NCI-H2107 treated with DMSO at 0.1 percent for 48 hours (cell line): ENCODE data around the gene CYP1A2.
"Not testable (repeated sequence)": the region's sequence is repeated elsewhere in the genome, so short reads cannot be mapped to it uniquely, and the experiment has no call there.

Experiments used
- DNase-seq: peaks from one replicate; lab custom pipeline; 2025; ENCODE audit not compliant: unreplicated experiment; lab: John Stamatoyannopoulos, UW

CYP1A2 gene

DNA sequence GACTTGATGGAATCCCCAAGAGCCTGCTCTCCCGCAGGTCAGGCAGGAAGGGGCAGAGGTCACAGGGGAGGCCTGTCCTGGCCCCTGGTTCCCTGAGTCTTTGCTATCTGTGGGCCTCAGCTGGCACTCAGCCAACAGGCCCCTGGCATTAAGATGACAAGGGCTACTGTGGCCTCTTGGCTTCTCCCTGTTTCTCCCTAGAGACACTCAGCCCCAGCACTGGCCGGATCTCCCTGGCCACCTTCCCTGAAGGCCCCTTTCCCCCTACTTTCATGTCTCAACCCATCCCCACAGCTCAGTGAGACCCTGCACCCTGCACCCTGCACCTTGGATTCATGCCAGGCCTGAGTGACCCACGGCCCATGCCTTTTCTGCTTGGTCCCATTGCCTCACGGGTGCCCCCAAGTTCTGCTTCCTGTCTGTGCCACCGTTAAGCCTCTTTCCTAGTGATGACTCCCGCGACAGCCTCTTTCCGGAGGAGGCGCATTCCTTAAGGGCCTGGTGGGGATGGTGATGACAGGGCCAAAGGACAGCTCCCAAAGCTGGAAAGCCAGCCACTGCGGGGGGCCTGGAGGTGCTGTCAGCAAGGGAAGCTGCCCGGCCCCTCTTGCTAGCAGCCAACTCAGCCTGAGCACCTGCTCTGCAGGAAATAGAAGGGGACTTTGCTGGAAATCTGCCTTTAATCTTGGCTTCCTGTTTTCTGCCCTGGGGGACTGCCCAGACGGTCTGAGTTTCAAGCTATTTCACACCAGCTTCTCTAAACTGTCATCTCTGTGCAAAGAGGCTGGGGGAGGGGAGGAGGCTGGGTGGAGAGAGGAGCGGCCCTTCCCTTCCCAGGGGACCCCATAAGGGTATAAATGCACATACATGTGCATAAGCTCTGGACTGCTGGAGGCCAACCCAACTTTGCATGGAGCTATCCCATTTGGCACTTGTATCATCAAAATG, 28.4 kb downstream of the CYP1A2 start:
- DNase-seq: no peak

DNA sequence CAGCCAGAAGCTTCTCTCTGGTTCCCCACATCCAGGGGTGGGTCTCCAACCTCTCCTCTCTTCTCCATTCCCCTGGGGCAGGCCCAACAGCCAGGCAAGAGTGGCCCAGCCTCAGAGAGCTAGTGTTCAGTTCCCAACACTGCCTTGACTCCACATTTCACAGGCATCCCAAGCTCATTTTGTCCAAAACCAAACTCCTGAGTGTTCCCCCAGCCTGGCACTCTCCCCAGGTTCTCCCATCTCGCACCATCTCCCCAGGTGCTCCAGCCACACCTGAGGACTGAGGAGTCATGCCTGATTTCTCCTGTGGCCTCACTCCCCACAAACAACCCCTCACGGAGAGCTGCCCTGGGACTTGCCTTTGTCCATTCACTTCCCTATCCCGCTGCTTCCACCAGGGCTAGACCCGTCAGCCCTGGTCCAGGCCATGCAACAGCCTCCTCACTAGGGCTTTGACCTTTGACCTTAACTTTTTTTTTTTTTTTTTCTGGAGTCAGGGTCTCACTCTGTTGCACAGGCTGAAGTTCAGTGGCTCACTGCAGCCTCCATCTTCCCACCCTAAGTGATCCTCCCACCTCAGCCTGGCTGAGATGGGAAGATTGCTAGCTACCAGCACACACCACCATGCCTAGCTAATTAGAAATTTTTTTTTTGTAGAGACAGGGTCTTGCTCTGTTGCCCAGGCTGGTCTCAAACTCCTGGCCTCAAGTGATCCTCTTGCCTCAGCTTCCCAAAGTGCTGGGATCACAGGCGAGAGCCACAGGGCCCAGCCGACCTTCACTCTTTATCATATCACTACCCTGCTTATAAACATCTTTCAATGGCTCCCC, 29.3 kb downstream of the CYP1A2 start:
- no peak for DNase-seq

DNA sequence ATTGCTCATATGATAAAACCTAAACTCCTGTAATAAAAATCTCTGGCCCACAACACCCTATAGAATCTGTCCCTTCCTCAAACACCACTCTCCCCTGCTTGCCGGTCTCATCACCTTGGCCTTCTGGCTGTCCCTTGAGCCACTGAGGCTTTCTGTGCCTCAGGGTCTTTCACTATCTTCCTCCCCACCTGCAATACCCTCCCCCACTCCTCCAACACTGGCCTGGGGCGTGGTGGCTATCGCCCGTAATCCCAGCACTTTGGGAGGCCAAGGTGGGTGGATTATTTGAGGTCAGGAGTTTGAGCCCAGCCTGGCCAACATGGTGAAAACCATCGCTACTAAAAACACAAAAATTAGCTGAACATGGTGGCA, 29.9 kb downstream of the CYP1A2 start:
- no peak for DNase-seq

DNA sequence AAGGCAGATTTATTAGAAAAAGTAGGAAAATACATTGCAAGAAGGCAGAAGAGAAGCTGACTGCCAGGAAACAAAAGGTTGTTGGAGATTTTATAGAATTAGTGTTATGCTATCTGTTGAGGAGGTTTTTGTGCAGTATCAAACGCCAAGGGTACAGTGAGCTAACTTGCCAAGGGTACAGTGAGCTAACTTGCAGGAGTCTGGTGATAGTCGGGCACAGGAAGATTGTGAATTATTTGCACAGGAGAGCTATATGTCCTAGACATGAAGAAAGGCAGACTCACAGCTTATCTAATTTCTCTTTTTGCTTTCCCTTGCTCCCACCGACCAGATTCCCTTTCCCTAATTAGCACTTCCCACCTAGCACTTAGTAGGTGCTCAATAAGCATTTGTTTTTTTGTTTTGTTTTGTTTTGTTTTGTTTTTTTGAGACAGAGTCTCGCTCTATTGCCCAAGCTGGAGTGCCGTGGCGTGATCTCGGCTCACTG, 30.6 kb downstream of the CYP1A2 start:
- no peak for DNase-seq

DNA sequence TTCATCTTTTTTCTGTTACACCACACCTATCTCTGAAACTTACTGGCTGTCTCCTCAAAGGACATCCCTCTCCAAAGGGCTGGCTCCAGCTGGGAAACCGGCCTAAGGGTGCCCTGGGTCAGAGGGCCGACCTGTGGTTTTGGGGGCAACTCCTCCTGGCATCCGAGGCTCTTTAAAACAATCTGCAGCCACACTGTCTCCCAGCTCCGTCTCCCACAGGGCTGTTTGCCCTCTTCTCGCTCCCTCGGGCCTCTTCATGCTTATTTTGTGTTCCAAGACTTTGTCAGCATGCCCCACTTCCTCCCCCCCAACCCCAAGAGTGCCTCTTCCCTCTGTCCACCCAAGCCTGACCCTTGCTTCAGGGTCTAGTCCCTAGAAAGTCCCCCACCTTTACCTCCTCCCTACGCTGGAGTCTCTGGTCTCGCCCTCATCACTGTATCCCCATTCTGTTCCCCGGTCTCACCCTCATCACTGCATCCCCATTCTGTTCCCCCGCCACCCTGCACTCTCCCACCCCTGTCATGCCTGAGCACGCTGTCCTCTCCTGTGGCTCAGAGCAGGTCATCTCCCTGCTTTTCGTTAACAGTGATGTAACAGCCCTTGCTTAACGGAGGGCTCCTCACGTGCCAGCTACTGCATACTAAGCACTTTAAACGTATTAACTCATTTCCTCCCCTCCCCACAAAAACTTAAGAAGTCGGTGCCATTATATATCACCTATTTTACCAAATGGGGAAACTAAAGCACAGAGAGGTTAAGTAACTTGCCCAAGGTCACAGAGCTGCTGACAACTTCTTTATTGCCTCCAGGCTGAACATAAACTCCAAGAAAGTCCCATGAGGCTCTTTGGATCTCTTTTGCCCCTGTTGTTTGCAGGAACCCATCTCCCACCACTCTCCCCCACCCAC, 32.1 kb downstream of the CYP1A2 start:
- DNase-seq: no peak

DNA sequence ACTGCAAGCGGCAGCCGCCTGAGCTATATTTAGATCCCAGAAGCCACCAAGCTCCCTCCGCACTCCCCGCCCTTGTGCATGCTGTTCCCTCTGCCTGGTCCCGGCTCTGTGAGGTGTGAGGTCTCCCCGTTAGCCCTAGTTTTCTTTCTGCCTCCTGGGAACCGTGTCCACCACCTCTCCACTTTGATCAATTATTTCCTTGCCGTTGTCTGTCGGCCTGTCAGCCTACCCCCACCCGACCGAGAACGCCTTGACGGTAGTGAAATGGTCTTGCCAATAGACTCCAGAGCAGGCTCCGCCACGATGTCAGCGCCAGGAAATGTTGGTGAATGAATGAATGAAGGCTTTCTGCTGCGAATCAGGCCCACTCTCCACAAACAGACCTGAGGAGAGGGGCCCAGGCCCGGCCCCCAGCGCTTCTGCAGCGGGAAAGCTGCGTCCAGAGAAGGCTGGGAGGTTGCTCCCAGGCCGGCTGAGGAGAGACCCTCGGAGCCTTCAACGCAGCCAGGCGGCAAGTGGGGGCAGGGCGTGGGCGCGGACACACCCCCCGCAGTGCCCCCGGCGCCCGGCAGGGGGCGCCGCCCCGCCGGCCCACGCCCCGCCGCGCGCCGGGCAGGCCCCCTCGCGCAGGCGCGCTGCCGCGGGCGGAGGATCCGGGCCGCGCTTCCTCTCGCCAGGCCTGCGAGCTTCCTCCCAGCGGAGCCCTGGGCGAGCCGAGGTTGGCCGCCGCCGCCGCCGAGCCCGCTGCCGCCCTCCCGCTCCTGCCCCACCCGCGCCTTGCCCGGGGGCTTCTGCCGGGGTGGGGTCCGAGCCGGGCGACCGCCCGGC, 33.0 kb downstream of the CYP1A2 start, which contains the start of gene CSK:
TSS of gene CSK (plus strand) at position 650 of the 828 bp plus-strand sequence. CDS start 16,218 bp downstream, outside the sequence.
- no peak for DNase-seq

- DNase-seq: no peak
These were observed 33.8 kb downstream of the CYP1A2 start for GRCh38 chr15:74782259-74783071.

- DNase-seq: no peak
These were observed 34.6 kb downstream of the CYP1A2 start for GRCh38 chr15:74783072-74783807.

DNA sequence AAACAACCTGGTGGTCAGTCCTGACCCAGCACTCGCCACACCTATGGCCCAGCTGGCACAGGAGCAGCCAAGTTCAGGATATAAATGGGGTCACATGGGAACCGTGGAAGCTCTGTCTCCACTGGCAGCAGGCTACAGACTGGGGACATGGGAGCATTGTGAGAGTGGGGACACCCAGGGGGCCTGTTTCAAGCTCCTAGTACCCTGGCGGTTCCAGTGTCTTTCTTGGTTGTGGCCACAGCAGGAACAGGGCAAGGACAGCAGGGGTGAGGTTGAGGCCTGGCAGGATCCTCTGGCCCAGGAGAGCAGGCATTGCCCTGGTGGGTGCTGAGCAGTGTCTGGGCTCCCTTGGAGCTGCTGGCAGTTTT, 35.1 kb downstream of the CYP1A2 start:
- DNase-seq: no peak

- DNase-seq: no peak
These were observed 36.0 kb downstream of the CYP1A2 start for GRCh38 chr15:74784426-74785193.

- no peak for DNase-seq
These were observed 36.8 kb downstream of the CYP1A2 start for GRCh38 chr15:74785194-74786032.

DNA sequence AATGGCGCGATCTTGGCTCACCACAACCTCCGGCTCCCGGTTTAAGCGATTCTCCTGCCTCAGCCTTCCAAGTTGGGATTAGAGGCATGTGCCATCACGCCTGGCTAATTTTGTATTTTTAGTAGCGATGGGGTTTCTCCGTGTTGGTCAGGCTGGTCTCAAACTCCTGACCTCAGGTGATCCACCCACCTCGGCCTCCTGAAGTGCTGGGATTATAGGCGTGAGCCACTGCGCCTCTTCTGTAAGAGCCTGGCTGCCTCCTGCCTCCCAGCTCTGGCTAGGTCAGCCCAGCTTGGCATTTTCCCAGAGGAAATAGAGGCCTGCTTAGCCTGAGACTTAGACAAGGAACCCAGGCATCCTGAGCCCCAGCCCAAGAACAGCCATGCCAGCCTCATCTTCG, 37.4 kb downstream of the CYP1A2 start:
- DNase-seq: not testable (repeated sequence)

DNA sequence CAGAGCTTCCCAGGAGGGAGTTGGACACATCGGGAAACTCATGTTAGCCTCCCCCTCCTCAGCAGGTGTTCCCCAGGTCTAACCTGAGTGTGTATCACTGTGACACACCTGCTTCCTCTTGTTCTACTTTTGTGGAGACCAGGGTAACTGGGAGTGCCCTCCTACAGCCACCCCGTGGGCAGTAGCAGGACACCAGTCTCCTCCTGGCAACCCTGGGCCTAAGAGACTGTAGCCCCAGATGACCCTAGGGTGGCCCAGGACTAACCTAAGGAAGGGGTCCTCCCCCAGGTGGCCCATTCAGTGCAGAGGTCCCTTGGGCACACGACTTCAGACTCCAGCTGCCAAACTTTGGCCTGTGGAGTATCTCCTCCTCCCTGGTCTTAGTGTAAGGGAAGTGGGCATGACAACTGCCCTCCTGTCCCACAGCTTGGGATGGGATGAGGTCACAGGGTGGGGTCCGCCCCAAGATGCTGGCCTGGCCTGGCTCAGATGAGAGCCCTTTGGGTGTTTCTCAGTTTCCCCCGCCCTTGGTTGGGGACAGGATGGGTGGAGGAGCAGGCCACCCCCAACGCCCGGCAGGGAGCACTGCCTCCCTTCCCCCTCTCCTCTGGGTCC, 38.0 kb downstream of the CYP1A2 start:
- DNase-seq: no peak

- peak; percentile 24 for DNase-seq
These were observed 38.8 kb downstream of the CYP1A2 start for GRCh38 chr15:74787251-74788041.

DNA sequence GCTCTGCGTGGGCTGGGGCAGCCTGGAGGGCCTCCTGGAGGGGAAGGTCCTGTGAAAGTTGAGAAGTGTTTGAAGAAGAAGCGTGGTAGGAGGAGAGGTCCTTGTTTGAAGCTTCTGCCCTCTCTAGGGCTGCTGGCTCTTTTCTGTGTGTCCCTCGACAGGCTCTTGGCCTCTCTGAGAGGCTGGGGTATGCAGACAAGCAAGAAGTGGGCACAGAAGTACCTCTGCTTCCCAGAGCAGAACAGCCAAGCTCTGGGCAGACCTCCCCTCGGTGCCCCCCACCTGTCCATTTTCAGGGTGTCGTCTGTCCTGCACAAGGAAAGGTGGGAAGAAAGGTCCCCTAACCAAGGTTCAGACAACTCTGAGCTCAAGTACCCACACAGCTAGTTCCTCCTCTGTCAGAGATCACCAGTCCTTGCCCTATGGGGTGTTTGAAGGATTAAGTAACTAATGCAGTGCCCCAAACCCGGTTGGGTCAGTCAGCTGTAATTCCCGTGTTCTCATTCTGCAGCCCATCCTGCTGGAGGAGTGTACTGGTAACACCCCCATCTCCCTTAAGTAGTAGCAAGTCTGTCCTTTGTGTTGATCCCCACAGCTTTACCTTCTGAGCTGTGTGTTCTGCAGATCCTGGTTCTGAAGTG, 39.5 kb downstream of the CYP1A2 start:
- DNase-seq: no peak
